Heart left ventricle (tissue), 13 donors: ENCODE results near the gene GPC2.
"Not testable (repeated sequence)": the region's sequence is repeated elsewhere in the genome, so short reads cannot be mapped to it uniquely, and the experiment has no call there.

ENCODE experiments used
- CTCF ChIP-seq, 12 donors: fragments of 200-600 bp; sonication (generic) in 4 of 12; IDR thresholded peaks; one replicate each; pipeline versions ENCODE4 v1.5.0 to v1.8.0; 2018 to 2022; ENCODE audit warnings: antibody characterized with exemption in 12 of 12, mild to moderate bottlenecking in 5 of 12
- POLR2A ChIP-seq, 2 donors: fragments of 450-650 bp; IDR thresholded peaks; one replicate each; pipeline ENCODE4 v1.6.1; 2017; ENCODE audit warnings: antibody characterized with exemption in 2 of 2, mild to moderate bottlenecking in 2 of 2, moderate library complexity in 2 of 2
- donor health status: ischemic (EF 13 %, LVEDD 7.1; RV severe dilation, severe dysfunction).
- donor health status: DM: no; HTN: yes; CAD: no.
- donor health status: DM: no; HTN: no; CAD: no.
- donor health status: ischemic (EF 25% LVEDD 6.9; RV normal size, moderate dysfunction).
- donor health status: ischemic (EF 25% LVEDD 5.7; RV mildly dilated, moderate dysfunction).
- donor health status: ischemic (EF 35%, LVEDD 5.7; RV mildly dilated, moderate dysfunction).
- donor health status: nonischemic (EF 11% LVEDD 7.7; RV severe dilation, severe dysfunction).
- donor health status: DM: yes; HTN: yes; CAD: no.
- donor health status: PGD.
- donor health status: ischemic (EF 29% LVEDD 5.4; RV normal size, mild dysfunction).
- donor health status: nonischemic (EF 23%, LVEDD 6.1; RV moderate dilation, normal function).

- not testable (repeated sequence) for TF ChIP-seq CTCF, POLR2A (IDR thresholded peaks at IDR 0.05)
Measured at GRCh38 chr7:100224891-100225290, 47.7 kb upstream of the GPC2 start.
